Karpas-422 (cell line): ENCODE measurements around the gene HSPB6. TPM values are rescaled to one million over a fixed set of nuclear protein-coding genes. Genes with fewer than 3 reads are reported as not detected.

ENCODE experiments used
- DNase-seq: peaks from one replicate; pipeline ENCODE4 v3.0.0-alpha.2; 2015
- H2AFZ ChIP-seq: fragments of 200-600 bp; sonication (generic); 2 replicates; pipeline ENCODE4 v1.6.1; 2014; ENCODE audit warnings: antibody characterized with exemption, low read length, mixed read lengths
- H3K27ac ChIP-seq: fragments of 200-600 bp; sonication (generic); 2 replicates; pipeline ENCODE4 v1.5.1; 2014; ENCODE audit warnings: mild to moderate bottlenecking, low read length, moderate library complexity
- H3K27me3 ChIP-seq: fragments of 200-600 bp; sonication (generic); 2 replicates; pipeline ENCODE4 v1.6.1; 2014; ENCODE audit warnings: low read length, mixed read lengths
- H3K36me3 ChIP-seq: fragments of 200-600 bp; sonication (generic); 2 replicates; pipeline ENCODE4 v1.6.1; 2014; ENCODE audit warnings: low read length, mixed read lengths; ENCODE audit not compliant: insufficient read depth
- H3K4me1 ChIP-seq: fragments of 200-600 bp; sonication (generic); 2 replicates; pipeline ENCODE4 v1.6.1; 2014; ENCODE audit warnings: mild to moderate bottlenecking, low read length, mixed read lengths
- H3K4me2 ChIP-seq: fragments of 200-600 bp; sonication (generic); 2 replicates; pipeline ENCODE4 v1.6.1; 2014; ENCODE audit warnings: low read length, low read depth, mild to moderate bottlenecking; ENCODE audit not compliant: poor library complexity, severe bottlenecking
- H3K4me3 ChIP-seq: fragments of 200-600 bp; sonication (generic); 2 replicates; pipeline ENCODE4 v1.5.1; 2014; ENCODE audit warnings: mild to moderate bottlenecking, antibody characterized with exemption, low read length, mixed read lengths
- H3K79me2 ChIP-seq: fragments of 200-600 bp; sonication (generic); 2 replicates; pipeline ENCODE4 v1.6.1; 2014; ENCODE audit warnings: mild to moderate bottlenecking, low read length, mixed read lengths
- H3K9ac ChIP-seq: fragments of 200-600 bp; sonication (generic); 2 replicates; pipeline ENCODE4 v1.6.0; 2014; ENCODE audit warnings: low read length
- H3K9me2 ChIP-seq: fragments of 200-600 bp; sonication (generic), shearing (Covaris generic); replicated peaks from 2 replicates; pipeline ENCODE4 v1.6.0; 2014; ENCODE audit warnings: mild to moderate bottlenecking, low read length, moderate library complexity; ENCODE audit not compliant: insufficient read depth
- H3K9me3 ChIP-seq: fragments of 300-700, 200-600 bp; sonication (generic); 2 replicates; pipeline ENCODE4 v1.6.1; 2014; ENCODE audit warnings: low read length, mixed read lengths
- H4K20me1 ChIP-seq: fragments of 200-600 bp; sonication (generic); 2 replicates; pipeline ENCODE4 v1.6.1; 2014; ENCODE audit warnings: mild to moderate bottlenecking, antibody characterized with exemption, low read length, low read depth; ENCODE audit not compliant: insufficient read depth
- total RNA-seq: library from RNA; depleted of rRNA; stranded (reverse); fragments of >200 nt; shearing (Covaris generic); gene quantifications from 2 replicates; pipeline ENCODE4 v1.2.3, GENCODE V29; 2014; ENCODE audit warnings: low replicate concordance; rRNA removed

The HSPB6 gene
- total RNA-seq, 1 experiment from 2014 or later: 1.5 TPM

DNA sequence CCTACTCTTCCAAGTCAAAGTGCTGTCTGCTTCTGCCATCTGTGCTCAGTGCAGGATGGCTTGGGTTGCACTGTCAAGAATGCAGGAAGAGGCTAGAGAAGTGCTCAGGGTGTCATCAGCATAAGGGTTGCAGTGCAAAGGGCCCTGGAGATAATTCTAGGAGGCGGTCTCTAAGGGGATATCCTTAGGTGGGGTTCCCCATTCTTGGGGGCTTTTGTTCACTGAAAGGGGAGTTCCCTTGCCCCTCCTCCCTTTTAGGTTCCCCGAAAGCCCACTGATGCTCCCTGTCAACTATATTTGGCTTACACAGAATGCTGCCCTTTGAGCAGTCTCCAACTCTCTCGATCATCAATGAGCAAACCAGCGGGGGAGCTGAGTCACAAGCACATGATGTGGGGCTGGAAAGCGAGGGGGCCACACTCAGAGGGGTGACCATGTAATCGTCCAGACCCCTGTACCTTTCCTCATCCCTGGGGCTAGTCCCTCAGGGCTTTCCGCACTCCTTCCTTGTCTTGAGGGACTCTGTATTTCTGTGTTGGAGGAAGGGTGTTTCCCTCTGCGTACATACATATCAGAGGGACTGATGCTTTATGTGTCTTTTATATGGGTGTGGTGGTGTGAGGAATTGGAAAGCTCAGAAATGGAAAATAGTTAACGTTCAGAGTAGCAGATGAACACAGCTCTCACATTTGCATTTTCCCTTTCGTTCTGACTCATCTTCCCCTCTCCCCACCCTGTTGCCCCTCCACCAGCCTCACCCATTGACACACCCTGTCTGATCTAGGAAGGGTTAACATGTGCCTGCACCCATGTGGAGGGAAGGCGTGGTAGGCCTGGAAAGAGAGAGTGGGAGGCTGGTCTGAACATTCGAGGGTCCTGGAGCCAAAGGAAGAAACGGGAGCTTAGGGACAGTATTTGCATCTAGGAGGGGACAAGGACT is 45.8 kb downstream of the HSPB6 start:
- DNase-seq: no peak
- Histone ChIP-seq H3K4me1 (peaks cover 17% of the 10 kb centered on the region), H3K9me2 (no peaks in the 10 kb centered on the region), H4K20me1 (0 out of 2 replicates have a peak, but pooled peaks cover 8% of the 10 kb centered on the region), H3K4me3 (no peak overlapping the region), H3K36me3 (no peaks in the 10 kb centered on the region), H3K27ac (no peak overlapping the region), H3K9ac (no peak overlapping the region), H2AFZ (no peak overlapping the region), H3K9me3 (no peaks in the 10 kb centered on the region), H3K27me3 (no peaks in the 10 kb centered on the region), H3K79me2 (no peaks in the 10 kb centered on the region), H3K4me2 (no peak overlapping the region)

DNA sequence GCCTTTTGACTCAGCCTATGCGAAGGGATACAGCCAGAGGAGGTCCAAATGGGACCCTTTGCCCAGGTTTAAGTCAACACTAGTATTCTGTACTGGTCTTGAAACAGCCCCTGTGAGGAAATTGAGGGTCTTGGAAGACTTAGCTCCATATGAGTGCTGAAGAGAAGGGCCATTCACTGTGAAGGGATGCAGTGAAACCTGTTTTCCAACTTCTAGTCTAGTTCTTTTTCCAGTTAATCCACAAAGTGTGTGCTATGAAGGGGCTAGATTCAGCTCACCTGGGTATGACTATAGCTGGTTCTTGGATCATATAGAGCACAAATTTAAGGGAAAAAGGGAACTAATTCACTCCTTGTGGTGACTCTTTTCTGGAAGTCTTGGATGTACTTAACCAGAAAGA is 48.4 kb downstream of the HSPB6 start:
- no peak for DNase-seq
- Histone ChIP-seq H3K4me1 (peaks cover 8% of the 10 kb centered on the region), H2AFZ (no peak overlapping the region), H3K4me2 (no peak overlapping the region), H3K36me3 (no peaks in the 10 kb centered on the region), H3K27ac (no peak overlapping the region), H3K79me2 (no peaks in the 10 kb centered on the region), H3K9me3 (no peaks in the 10 kb centered on the region), H3K9ac (no peak overlapping the region), H3K9me2 (no peaks in the 10 kb centered on the region), H4K20me1 (0 out of 2 replicates have a peak, but pooled peaks cover 5% of the 10 kb centered on the region), H3K27me3 (no peaks in the 10 kb centered on the region), H3K4me3 (no peak overlapping the region)

Other genes starting within 250 kb of the HSPB6 start
- gene DMKN, start 243.4 kb downstream of the HSPB6 start, total RNA-seq: 5.0 and 9.3 TPM in 2 replicates
- 0.25 TPM in 1 of 2 replicates, not detected in the other for gene SBSN, start 228.7 kb downstream of the HSPB6 start, total RNA-seq
- gene GAPDHS, start 223.6 kb downstream of the HSPB6 start, total RNA-seq: not detected in 2 replicates
- gene TMEM147, start 211.4 kb downstream of the HSPB6 start, total RNA-seq: 125 and 126 TPM in 2 replicates
- gene ATP4A, start 193.4 kb downstream of the HSPB6 start, total RNA-seq: 0.37 and 0.40 TPM in 2 replicates
- not detected in 2 replicates for gene PMIS2, start 170.9 kb downstream of the HSPB6 start, total RNA-seq
- 12.5 and 26.2 TPM in 2 replicates for gene HAUS5, start 144.3 kb downstream of the HSPB6 start, total RNA-seq
- 36.9 and 82.1 TPM in 2 replicates for gene RBM42, start 128.0 kb downstream of the HSPB6 start, total RNA-seq
- gene ETV2, start 115.3 kb downstream of the HSPB6 start, total RNA-seq: 0.54 and 0.75 TPM in 2 replicates
- 445 and 611 TPM in 2 replicates for gene COX6B1, start 108.7 kb downstream of the HSPB6 start, total RNA-seq
- not detected in 2 replicates for gene UPK1A, start 90.5 kb downstream of the HSPB6 start, total RNA-seq
- not detected in 2 replicates for gene ZBTB32, start 52.5 kb downstream of the HSPB6 start, total RNA-seq
- 15.3 and 21.4 TPM in 2 replicates for gene KMT2B, start 39.0 kb downstream of the HSPB6 start, total RNA-seq
- gene IGFLR1, start 14.6 kb downstream of the HSPB6 start, total RNA-seq: 1.5 and 15.2 TPM in 2 replicates
- 31.7 and 50.4 TPM in 2 replicates for gene U2AF1L4, start 11.6 kb downstream of the HSPB6 start, total RNA-seq
- gene PSENEN, start 11.4 kb downstream of the HSPB6 start, total RNA-seq: 47.7 and 112 TPM in 2 replicates
- gene LIN37, start 8.5 kb downstream of the HSPB6 start, total RNA-seq: 5.9 and 12.4 TPM in 2 replicates
- 16.6 and 17.5 TPM in 2 replicates for gene PROSER3, start 1.1 kb upstream of the HSPB6 start, total RNA-seq
- 5.8 and 12.3 TPM in 2 replicates for gene ARHGAP33, start 18.5 kb upstream of the HSPB6 start, total RNA-seq
- not detected in 2 replicates for gene PRODH2, start 55.8 kb upstream of the HSPB6 start, total RNA-seq
- gene NPHS1, start 95.5 kb upstream of the HSPB6 start, total RNA-seq: not detected in 2 replicates
- gene KIRREL2, start 99.9 kb upstream of the HSPB6 start, total RNA-seq: 0.07 TPM in 1 of 2 replicates, not detected in the other
- 9.9 and 23.8 TPM in 2 replicates for gene APLP1, start 111.5 kb upstream of the HSPB6 start, total RNA-seq
- 7.2 and 17.1 TPM in 2 replicates for gene NFKBID, start 143.5 kb upstream of the HSPB6 start, total RNA-seq
- gene HCST, start 145.5 kb upstream of the HSPB6 start, total RNA-seq: 12.2 and 18.8 TPM in 2 replicates
- gene TYROBP, start 151.3 kb upstream of the HSPB6 start, total RNA-seq: not detected in 2 replicates
- gene LRFN3, start 179.3 kb upstream of the HSPB6 start, total RNA-seq: 3.7 and 3.8 TPM in 2 replicates
- gene SDHAF1, start 238.2 kb upstream of the HSPB6 start, total RNA-seq: 23.4 and 71.2 TPM in 2 replicates